Measurements from ENCODE around the gene LOXL4. TPM values are rescaled to one million over a fixed set of nuclear protein-coding genes. Genes with fewer than 3 reads are reported as not detected.

The LOXL4 gene
- polyA plus RNA-seq, 4 donors, result 3.4 to 4.9 (median 4.5) TPM

DNA sequence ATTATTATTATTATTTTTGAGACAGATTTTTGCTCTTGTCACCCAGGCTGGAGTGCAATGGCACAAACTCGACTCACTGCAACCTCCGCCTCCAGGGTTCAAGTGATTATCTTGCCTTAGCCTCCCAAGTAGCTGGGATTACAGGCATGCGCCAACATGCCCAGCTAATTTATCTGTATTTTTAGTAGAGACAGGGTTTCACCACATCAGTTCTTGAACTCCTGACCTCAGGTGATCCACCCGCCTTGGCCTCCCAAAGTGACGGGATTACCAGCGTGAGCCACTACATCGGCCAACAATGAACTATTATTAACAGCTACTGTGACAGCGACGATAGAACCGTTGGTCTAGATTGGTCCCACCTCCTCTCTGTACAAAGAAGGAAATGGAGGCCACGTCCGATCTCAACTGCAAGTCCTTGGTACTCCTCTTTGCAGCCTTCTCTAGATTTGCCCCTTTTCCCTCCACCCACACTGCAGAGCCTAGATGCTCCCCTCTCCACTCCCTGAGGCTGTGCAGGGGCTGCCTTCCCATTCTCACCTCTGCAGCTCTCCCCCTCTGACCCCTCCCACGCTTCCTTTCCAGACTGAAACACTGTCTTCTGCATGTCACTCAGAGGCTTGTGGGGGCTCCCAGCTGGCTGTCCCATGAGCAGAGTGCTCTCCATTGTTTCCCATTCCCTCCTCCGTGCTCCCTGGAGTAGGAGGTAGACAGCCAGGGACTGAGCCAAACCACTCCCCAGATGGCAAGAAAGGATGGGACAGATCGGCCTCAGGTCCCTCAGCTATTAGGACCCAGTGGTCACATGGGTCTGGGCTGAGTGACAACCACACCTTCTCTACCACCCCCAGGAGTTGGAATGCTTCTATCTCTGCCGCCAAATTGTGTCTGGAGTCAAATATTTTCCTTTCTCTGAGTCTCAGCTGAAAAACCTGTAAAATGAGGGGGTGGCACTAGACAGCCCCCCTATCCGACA is 2.3 kb downstream of the LOXL4 start:
- no peak for DNase-seq (ENCODE audit: low read depth in 4 of 4, low spot score in 2 of 4)

DNA sequence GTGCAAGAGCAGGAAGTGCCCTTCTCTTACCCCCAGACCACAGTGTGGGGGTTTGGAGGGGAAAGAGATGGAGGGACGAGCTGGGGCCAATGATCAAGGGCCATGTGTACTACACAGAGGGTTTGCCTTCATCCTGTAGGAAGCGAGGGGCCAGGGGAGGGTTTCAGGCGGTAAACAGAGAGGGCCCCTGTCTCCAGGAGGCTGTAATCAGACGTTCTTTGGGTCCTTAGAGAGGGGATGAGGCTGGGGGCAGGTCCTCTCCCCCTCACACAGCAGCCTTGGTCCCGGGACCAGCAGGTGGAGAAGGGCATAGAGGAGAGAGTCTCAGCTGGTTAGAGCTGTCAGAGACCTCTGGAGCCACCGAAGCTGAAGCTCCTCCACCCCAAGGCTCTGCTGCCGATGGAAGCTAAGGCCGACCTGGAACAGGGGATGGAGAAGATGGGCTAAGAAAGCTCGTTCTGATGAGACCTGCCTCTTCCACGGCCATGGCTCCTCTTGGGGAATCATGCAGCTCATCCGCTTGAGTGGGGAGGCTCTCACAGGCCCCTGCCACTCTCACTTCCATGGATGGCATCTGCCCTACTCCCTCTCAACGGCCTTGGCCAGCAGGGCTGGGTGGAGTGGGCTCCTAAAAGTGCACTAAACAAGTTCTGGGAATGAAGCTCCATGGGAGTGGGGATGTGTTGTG is 3.5 kb downstream of the LOXL4 start:
- DNase-seq (ENCODE audit: low read depth in 4 of 4, low spot score in 2 of 4), result no peak

DNA sequence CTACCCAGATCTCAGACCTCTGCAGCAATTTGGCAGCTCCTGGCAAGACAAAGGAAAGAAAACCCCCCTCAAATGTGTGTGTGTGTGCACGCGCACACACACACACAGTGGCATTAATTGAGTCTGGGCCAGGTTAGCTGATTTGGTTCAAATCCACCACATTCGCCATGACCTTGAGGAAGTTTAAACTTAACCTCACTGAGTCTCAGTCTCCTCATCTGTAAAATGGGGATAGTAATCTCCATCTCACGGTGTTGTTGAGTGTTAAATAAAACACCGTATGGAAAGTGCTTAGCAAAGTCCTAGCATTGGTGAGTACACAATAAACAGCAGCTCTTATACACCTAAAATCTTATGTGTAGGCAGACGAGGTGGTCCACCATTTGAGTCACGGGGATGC is 4.9 kb downstream of the LOXL4 start:
- no peak for DNase-seq (ENCODE audit: low read depth in 4 of 4, low spot score in 2 of 4)

DNA sequence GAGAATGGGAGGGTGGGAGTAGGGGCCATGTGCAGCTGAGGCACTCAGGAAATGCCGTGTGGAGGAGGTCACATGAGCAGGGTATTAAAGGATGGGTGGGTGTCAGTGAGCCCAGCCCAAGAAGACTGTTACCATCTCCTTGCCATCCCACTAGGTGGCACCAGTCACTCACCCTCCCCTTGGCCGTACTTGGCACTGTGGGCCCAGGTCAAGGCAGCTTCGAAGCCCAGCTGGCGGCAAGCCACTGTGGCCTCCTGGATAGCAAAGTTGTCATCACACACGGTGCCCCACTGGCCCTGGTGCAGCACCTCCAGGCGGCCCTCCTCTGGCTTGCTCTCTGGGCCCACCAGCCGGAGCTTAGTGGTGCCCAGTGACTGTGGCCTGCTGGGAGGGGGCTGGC is 5.4 kb downstream of the LOXL4 start:
- no peak for DNase-seq (ENCODE audit: low read depth in 4 of 4, low spot score in 2 of 4)

DNA sequence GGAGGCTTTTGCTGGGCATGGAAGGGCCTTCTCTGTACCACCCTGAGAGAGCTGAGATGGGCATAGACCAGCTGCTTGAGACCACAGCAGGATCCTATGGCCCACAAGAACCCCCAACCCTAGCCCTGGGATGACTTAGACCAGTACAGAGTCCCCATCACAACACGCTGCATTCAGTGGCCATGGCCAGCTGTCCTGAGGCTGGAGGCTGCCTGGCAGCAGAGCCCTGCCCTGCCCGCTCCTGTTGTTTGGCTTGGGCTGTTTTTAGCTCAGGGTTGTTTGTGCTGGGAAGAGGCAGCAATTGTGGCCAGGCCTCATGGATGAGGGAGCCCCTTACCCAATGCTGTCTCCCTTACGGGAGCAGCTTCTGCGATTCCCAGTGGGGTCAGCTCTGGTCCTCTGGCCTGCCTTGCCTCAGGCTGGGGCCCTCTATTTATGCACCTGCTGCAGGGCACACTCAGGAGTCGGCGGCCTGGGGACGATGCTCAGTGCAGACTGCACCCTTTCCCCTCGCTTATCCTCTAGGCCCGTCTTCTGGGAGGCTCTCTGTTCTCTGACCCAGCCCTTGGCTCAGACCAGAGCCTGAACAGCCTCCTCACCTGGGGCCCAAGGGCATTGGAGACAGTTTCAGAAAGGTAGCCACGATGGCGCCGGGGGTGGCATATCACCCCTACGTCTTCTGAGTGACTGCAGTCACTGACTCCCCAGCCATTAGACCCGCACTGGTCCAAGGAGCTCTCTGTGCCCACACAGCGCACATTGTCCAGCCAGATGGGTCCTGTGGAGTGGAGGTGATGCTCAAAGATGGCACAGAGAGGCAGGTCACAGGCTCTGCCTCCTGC is 6.3 kb downstream of the LOXL4 start:
- no peak for DNase-seq (ENCODE audit: low read depth in 4 of 4, low spot score in 2 of 4)

DNA sequence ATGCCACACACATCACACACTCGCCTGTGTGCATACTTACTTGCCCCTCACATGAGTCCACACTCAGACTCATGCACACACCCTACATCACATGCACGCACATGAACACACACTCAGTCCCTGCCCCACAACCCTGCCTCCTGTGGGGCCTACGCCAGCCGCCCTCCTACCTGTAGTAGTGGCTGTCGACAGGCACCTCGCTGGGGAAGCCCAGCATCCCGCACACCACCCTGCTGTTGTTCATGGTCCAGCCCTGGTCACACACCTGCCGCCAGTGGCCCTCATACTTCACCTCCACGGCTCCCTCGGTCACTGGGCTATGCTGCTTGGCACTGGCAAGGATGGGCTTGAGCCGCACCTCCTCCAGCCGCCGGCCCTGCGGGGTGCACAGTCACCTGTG is 7.2 kb downstream of the LOXL4 start:
- DNase-seq (ENCODE audit: low read depth in 4 of 4, low spot score in 2 of 4), result no peak

DNA sequence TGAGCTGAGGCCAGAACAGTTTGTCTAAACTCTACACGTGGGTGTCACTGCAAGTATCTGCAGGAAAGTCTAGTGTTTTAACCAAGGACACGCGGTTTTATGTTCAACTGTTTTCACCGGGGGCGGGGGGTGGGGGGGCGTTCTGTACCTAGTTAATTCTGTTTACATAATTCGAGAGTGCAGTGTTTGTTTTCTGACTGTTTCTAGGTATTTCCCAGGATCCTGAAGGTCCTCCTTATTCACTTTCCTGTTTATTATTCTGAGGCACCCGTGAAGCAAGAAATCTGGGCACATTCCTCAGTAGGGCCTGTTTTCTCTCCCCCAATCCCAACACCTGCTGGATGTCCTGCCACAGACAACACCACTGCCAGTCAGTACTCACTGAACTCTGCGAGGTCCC is 7.6 kb downstream of the LOXL4 start:
- DNase-seq (ENCODE audit: low read depth in 4 of 4, low spot score in 2 of 4), result no peak

DNA sequence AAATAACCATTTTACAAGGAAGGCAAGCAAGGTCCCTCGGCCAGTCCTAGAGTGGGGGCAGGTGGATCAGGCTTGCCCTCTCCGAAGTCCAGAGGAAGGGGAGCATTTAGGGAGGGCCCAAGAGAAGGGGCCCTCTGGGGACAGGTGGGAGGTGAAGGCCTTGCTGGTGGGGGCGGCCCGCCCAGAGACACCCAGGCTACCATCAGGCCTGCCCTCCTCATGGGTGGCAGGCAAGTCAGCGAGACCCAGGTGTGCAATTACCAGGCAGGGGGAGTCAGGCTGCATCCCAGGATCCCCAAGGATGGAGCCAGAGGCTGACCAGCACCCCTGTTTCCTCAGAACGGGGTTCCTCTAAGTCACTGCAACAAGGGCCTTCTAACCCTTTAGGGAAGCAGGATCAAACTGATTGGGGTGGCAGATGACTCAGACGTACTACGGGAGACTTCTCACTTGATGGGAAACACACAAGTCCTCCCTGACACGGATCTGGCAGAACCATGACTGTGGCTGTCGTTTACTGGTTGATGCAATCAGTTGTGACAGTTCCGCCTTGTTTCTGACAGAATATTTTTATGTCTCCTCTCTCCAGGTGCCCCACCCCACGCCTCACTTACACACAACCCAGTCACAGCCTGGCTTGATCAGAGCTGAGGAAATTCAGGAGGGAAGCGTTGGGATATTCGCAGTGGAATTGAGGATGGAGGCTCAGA is 8.2 kb downstream of the LOXL4 start:
- no peak for DNase-seq (ENCODE audit: low read depth in 4 of 4, low spot score in 2 of 4)

DNA sequence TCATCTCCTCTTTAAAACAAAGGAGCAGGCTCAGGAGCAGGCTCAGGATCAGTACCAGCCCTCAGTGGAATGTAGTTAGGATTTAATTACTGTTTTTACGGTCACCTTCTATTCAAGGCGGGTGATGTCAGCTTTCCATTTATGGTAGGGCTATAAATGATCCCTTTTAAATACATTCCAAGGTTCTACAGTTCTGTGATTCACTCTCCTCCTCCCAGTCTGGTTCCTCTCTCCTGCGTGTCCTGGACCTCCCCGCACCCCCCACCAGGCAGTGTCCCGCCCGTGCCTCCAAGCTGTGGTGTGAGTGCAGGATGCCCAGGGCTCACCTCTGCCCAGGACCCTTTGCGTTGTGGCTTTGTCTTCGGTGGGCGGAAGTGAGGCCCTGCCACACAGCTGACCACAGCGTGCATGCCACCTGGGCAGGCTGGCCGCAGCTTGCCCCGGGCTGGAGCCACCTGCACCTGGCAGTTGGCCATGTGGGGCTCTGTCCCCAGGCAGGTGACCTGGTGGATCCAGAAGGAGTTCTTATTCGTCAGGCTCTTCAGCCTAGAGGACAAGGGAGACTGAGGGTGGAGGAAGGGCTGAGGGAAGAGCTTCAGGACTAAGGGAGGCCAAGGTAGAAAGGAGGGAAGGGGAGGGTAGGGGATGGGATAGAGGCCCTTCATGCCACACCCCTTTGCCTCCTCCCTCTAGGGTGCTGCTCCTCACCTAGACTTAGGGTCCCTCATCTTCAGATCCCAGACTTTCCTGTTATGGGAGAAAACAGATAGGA is 9.1 kb downstream of the LOXL4 start:
- no peak for DNase-seq (ENCODE audit: low read depth in 4 of 4, low spot score in 2 of 4)

DNA sequence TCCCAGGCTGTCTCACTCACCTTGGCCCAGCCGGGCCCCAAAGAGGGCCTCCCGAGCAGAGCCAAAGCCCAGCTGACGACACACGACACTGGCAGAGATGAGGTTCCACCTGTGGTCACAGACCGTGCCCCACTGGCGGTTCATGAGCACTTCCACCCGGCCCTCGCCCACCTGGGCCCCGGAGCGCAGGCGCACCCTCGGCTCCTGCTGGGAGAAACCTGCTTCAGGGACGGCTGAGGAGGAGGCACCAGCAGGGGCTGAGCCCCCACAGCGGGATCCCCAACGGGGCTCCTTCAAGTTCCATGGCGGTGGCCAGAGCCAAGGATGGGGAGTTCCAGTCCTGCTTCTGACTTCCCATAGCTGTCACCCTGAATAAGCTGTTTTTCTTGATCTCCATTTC is 10.0 kb downstream of the LOXL4 start:
- no peak for DNase-seq (ENCODE audit: low read depth in 4 of 4, low spot score in 2 of 4)

DNA sequence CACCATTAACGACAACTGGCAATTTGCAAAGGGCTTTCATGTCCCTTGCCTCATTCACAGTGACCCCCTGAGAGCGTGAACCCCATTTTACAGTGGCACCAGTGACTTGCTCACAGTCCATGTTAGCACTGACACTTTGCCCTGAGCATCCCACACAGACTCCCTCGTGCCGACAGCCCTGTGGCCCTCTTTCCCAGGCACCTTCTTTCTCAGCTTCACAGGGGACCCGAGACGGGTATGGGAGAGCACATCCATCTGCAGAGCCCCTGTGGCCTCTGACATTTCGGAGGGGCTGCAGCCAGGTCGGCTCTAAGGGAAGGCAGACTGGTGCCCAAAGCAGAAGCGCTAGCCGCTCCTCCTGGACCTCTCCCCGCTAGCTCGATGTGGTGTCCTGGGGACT is 10.8 kb downstream of the LOXL4 start:
- DNase-seq (ENCODE audit: low read depth in 4 of 4, low spot score in 2 of 4), result no peak

DNA sequence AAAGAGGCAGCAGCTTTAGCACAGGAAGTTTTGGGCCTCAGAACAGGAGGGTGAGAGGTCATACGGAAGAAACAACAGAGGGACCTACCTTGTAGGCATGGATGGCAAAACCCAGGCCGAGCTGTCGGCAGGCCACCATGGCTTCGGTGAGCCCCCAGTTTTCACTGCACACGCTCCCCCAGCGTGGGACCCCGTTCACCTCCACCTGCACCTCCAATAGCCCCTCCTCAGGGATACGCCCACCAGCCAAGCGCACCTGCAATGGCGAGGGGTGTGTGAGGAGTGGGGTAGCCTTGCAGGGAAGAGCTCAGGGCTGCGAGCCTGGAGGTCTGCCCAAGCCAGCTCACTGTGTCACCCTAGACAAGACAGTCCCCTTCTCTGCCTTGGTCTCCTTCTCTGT is 11.3 kb downstream of the LOXL4 start:
- DNase-seq (ENCODE audit: low read depth in 4 of 4, low spot score in 2 of 4), result no peak

DNA sequence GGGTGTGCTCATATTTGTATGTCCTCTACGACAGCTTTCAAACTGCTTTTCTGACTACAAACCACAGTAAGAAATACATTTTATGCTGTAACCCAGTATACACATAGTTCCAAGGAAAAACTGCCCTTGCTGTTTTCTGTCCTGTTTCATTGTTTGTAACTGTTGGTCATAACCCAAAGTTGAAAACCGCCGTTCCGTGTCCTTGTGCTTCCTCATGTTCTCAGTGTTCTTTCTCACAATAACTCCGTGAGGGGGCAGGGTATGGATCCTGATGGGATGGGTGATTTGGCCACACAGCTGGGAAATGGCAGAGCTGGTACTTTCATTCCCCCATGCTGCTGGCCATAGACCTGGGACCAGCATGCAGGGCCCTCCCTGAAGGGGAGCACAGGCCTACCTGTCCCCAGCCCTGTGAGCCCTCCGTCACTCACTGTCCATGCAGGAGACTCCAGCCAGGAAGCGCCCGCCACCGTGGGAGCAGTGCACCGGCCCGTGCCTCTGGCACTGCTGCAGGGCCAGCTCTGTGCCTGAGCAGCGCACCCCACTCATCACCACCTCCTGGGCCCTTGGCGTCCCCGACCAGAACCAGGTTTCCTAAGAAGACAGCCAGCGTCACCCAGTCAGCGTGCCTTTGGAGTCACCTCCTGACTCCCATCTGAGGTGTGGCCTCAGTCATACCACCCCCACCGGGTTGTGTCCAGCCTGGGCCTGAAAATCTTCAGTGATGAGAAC is 12.7 kb downstream of the LOXL4 start:
- no peak for DNase-seq (ENCODE audit: low read depth in 4 of 4, low spot score in 2 of 4)

DNA sequence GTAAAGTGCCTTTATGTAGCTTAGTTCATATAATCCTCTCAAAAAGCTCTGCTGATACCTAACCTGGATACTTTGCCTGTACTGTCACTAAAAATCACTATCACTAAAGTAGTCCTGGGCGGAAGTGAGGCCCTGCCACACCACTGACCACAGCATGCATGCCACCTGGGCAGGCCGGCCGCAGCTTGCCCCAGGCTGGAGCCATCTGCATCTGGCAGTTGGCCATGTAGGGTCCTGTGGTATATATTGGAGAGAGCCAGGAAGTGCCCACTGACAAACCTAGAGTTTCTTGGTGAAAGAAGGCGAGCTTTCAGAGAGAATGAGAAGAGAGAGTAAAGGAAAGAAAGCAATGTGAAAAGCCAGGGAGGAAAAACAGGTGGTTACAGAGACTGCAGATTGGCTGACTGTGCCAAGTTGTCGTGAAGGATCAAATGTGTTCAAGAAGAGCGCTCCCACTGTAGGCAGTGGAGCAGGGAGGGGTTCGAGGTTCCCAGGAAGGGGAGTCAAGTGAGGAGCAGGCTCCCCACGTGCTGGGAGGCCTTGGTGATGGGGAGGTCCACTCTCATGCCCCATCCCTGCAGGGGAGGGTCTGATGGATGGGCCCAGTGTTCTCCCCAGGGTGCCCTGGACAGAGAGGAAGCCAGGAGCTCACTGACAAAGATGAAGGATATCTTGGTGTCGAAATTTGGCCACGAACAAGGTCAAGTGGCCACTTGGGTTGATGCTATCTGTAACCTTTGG is 13.6 kb downstream of the LOXL4 start:
- no peak for DNase-seq (ENCODE audit: low read depth in 4 of 4, low spot score in 2 of 4)

DNA sequence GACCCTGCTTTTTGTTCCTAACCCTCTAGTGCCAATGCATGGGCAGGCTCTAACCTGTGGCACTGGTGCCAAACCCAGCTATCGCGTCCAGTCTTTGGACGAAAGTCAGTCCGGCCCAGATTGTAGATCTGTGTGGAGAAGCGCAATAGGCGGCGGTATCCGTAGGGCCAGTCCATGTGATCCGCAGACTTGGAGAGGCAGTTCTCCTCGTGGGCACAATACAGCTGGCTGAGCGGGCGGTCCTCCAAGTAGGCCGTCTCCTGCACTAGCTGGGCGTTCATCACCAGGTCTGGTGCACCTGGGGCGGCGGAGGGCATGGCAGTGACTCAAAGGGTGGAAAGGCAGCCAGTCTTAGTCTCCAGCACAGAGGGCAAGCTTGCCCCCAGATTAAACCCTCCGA is 14.5 kb downstream of the LOXL4 start:
- no peak for DNase-seq (ENCODE audit: low read depth in 4 of 4, low spot score in 2 of 4)

DNA sequence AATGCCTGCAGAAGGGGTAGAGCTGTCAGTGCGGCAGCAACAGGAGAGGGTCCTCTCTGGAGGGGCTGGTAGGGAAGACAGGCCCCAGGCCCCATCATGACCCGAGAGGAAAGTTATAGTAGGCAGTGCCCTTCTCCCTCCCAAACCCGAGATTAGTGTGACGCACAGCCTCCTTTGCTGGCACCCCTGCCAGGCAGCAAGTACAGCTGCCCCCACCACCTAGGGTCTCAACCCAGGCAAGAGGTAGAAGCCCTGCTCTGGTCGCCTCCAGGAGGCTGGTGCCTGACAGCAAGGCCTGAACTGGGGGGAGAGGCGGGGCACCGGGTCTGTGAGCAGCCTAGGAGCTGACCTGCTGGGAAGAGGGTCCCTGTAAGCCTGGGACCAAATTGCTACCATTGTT is 15.5 kb downstream of the LOXL4 start:
- no peak for DNase-seq (ENCODE audit: low read depth in 4 of 4, low spot score in 2 of 4)

DNA sequence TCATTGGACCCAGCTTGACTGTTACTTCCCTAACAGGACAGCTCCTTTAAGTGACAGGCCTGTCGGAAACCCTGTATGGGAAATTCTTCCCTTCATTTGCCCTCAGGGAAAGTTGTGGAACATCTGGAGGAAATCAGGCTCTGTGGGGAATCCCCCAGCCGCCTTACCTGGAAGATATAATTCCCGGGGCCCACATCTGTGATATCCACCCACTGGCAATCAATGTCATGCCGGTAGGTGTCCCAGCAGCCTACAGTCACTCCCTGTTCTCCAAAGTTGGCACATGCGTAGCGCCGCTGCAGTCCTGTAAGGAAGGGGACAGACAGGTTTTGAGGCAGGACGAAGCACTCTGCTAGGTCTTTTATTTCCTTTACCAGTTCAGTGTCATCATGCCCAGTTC is 16.6 kb downstream of the LOXL4 start:
- no peak for DNase-seq (ENCODE audit: low read depth in 4 of 4, low spot score in 2 of 4)

DNA sequence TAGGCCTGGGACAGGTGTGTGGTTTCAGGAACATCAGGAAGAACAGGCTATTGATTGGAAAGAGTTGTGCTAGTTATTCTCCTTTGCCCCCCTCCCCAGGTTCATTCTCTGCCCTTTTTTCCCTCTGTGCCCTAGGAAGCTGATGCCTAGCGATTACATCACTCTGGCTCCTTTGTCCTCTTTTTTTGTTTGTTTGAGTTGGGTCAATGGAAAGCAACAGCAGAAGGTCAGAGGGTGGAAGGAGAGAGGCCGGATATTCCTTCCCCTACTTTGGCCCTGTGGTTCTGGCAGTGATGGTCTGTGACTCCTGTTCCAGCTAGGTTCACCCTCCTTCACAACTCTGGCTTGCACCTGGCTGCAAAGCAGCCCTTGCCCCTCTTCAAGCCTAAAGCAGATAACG is 18.9 kb downstream of the LOXL4 start:
- no peak for DNase-seq (ENCODE audit: low read depth in 4 of 4, low spot score in 2 of 4)

Measured in left renal cortex interstitium (tissue), 4 donors.